Naive thymus-derived CD8-positive, alpha-beta T cell (primary cell): Measurements from ENCODE around the gene BEND5. TPM values are rescaled to one million over a fixed set of nuclear protein-coding genes. Genes with fewer than 3 reads are reported as not detected.
A peak's percentile ranks its signal among the peaks of the same experiment; 100 is the strongest.

Experiments used
- ATAC-seq, 2 donors: fragments of 150-1000 bp; cut with Tn5 transposase in 1 of 2; sonication (Bioruptor Pico), chemical (Tn5 transposase) in 1 of 2; 1 replicate in 1 of 2; 2 replicates in 1 of 2; pipeline ENCODE4 v1.10.0; 2021; ENCODE audit warnings: mild to moderate bottlenecking in 2 of 2, moderate library complexity in 2 of 2
- POLR2A ChIA-PET: fragments of 350-600 bp; sonication (Branson Sonifier 250); formaldehyde crosslinking; loops from one replicate; lab custom pipeline; 2021; ENCODE audit warnings: antibody characterized with exemption; lab: Charles Lee
- DNase-seq, 10 donors: peaks; one replicate each; pipeline versions ENCODE4 v3.0.0 to v3.0.0-alpha.2; 2020 to 2022
- H3K27ac Mint-ChIP-seq, 10 donors: one replicate each; pipeline ENCODE4 v1.8.0; 2020 to 2022; ENCODE audit warnings: mild to moderate bottlenecking in 10 of 10, mixed read lengths in 10 of 10, moderate library complexity in 4 of 10, inconsistent platforms in 1 of 10
- H3K27me3 Mint-ChIP-seq, 5 donors: one replicate each; pipeline ENCODE4 v1.8.0; 2021 to 2022; ENCODE audit warnings: mixed read lengths in 5 of 5
- H3K36me3 Mint-ChIP-seq, 3 donors: one replicate each; pipeline ENCODE4 v1.8.0; 2020 to 2022; ENCODE audit warnings: mixed read lengths in 3 of 3, mild to moderate bottlenecking in 2 of 3, inconsistent platforms in 1 of 3
- H3K4me1 Mint-ChIP-seq, 4 donors: one replicate each; pipeline ENCODE4 v1.8.0; 2021 to 2022; ENCODE audit warnings: mixed read lengths in 4 of 4
- H3K4me3 Mint-ChIP-seq, 10 donors: one replicate each; pipeline ENCODE4 v1.8.0; 2020 to 2022; ENCODE audit warnings: mild to moderate bottlenecking in 10 of 10, mixed read lengths in 10 of 10, moderate library complexity in 6 of 10, inconsistent platforms in 1 of 10
- H3K9me3 Mint-ChIP-seq, 9 donors: one replicate each; pipeline ENCODE4 v1.8.0; 2020 to 2022; ENCODE audit warnings: mixed read lengths in 9 of 9, mild to moderate bottlenecking in 3 of 9, inconsistent platforms in 1 of 9, moderate library complexity in 1 of 9
- polyA plus RNA-seq, 3 donors: library from polyadenylated mRNA; unstranded; fragments of 300-500 nt; fragmentation: Illumina TruSeq; gene quantifications; one replicate each; pipeline ENCODE4 v1.2.3, GENCODE V29; 2021
- total RNA-seq, 8 experiments: library from RNA in 2 of 8; stranded (reverse) in 2 of 8; gene quantifications; one replicate each; pipeline ENCODE4 v1.2.3 and lab custom pipeline; 2021 to 2026

The BEND5 gene
- total and polyA plus RNA-seq, 5 experiments from 2014 or later, result 7.2 to 13.6 (median 10.4) TPM

GRCh38 chr1:48684381-48684780 is 92.3 kb downstream of the BEND5 start:
- H3K4me3 Mint-ChIP-seq, result no peak overlapping the region
- ATAC-seq (no peak), DNase-seq (no peak)
- H3K36me3 Mint-ChIP-seq, result no peaks in the 10 kb centered on the region
- no peaks in the 10 kb centered on the region for H3K9me3 Mint-ChIP-seq
- POLR2A ChIA-PET, result no interaction called here
- no peak overlapping the region for H3K27ac Mint-ChIP-seq
- H3K27me3 Mint-ChIP-seq, result peaks cover 0 to 6% (median 0%) of the 10 kb centered on the region in 5 donors
- no peaks in the 10 kb centered on the region for H3K4me1 Mint-ChIP-seq

GRCh38 chr1:48683839-48684238 is 92.9 kb downstream of the BEND5 start:
- Mint-ChIP-seq H3K27ac (no peak overlapping the region), H3K4me1 (no peaks in the 10 kb centered on the region), H3K27me3 (peaks cover 0 to 6% (median 0%) of the 10 kb centered on the region in 5 donors), H3K9me3 (no peaks in the 10 kb centered on the region), H3K4me3 (no peak overlapping the region), H3K36me3 (no peaks in the 10 kb centered on the region)
- DNase-seq, result no peak
- POLR2A ChIA-PET, result no interaction called here
- no peak for ATAC-seq

DNA sequence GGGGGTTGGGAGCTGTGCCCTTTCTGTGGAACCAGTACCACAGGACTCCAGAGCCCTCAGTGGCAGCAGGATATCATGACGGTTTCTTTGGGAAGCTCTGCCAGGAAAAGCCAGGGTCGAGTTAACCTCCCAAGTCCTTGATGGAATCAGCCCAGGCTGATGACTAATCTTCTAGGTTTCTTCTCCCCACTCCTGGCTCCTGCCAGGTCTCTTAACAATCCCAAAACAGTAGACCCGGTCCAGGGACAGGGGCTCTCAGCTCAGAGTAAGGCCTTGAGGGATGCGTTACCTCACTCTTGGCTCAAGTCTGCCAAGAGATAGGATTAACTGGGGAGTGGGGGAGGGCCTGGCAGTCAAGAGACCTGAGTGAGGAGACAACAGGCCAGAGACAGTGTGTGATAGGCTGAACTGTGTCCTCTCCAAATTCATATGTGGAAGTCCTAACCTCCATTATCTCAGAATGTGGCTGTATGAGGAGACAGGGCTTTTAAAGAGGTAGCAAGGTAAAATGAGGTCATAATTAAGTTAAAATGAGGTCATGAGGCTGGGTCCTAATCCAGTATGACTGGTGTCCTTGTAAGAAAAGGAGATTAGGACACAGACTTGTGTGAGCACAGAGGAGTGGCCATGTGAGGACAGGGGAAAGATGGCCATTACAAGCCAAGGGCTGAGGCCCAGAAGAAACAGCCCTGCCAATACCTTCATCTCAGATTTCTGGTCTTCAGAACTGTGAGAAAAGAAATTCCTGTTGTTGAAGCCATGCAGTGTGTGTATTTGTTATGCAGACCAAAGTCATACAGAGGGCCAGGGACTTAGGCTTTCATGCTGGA is 95.0 kb downstream of the BEND5 start:
- H3K36me3 Mint-ChIP-seq, result no peaks in the 10 kb centered on the region
- POLR2A ChIA-PET, result no interaction called here
- no peak overlapping the region for H3K4me3 Mint-ChIP-seq
- ATAC-seq (no peak), DNase-seq (no peak)
- H3K27me3 Mint-ChIP-seq, result peaks cover 0 to 14% (median 4%) of the 10 kb centered on the region in 5 donors
- no peaks in the 10 kb centered on the region for H3K9me3 Mint-ChIP-seq
- H3K4me1 Mint-ChIP-seq, result peaks cover 0 to 2% (median 2%) of the 10 kb centered on the region in 4 donors
- H3K27ac Mint-ChIP-seq, result peak overlapping the region in 1 of 10 donors; percentile 22

DNA sequence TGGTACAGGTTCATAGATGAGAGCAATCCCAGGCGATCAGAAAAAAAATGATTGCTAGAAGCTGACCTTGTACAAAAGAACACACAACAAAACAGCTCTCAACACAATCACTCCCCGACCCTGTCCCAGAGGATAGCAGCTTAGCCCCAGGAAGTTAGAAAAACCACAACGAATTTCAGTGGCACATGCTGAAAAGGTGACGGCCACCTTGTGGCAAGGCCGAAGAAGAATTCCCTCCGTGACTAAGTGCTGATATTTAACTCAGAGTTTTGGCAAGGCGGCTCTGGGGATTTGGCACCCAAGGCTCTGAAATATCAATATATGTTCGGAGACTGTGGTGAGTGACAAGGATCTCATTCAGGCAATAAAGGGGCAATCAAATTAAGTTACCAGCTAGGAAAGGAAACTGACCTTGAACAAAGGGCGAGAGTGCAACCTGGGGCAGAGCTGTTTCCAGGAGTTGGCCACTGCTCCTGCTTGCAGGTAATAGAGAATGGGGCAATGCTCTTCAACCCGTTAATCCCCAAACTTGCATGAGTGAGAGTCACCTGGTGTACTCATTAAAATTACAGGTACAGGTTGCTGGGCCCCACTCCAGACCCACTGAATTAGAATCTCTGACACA is 96.2 kb downstream of the BEND5 start:
- no peak overlapping the region for H3K27ac Mint-ChIP-seq
- H3K4me1 Mint-ChIP-seq, result peaks cover 0 to 2% (median 2%) of the 10 kb centered on the region in 4 donors
- H3K9me3 Mint-ChIP-seq, result no peaks in the 10 kb centered on the region
- ATAC-seq (no peak), DNase-seq (no peak)
- H3K4me3 Mint-ChIP-seq, result no peak overlapping the region
- no peaks in the 10 kb centered on the region for H3K36me3 Mint-ChIP-seq
- peaks cover 0 to 14% (median 2%) of the 10 kb centered on the region in 5 donors for H3K27me3 Mint-ChIP-seq
- POLR2A ChIA-PET, result no interaction called here

- Mint-ChIP-seq H3K4me3 (no peak overlapping the region), H3K4me1 (peaks cover 0 to 2% (median 2%) of the 10 kb centered on the region in 4 donors), H3K36me3 (no peaks in the 10 kb centered on the region), H3K27me3 (peaks cover under 1 to 21% (median 8%) of the 10 kb centered on the region in 5 donors), H3K27ac (no peak overlapping the region), H3K9me3 (no peaks in the 10 kb centered on the region)
- POLR2A ChIA-PET, result no interaction called here
- DNase-seq (no peak), ATAC-seq (no peak)
These were observed 96.8 kb downstream of the BEND5 start for GRCh38 chr1:48679859-48680258.

- POLR2A ChIA-PET, result no interaction called here
- DNase-seq (no peak), ATAC-seq (no peak)
- H3K9me3 Mint-ChIP-seq, result no peaks in the 10 kb centered on the region
- H3K27ac Mint-ChIP-seq, result no peak overlapping the region
- peaks cover 0 to 2% (median 2%) of the 10 kb centered on the region in 4 donors for H3K4me1 Mint-ChIP-seq
- H3K27me3 Mint-ChIP-seq, result peaks cover 2 to 30% (median 17%) of the 10 kb centered on the region in 5 donors
- H3K36me3 Mint-ChIP-seq, result no peaks in the 10 kb centered on the region
- H3K4me3 Mint-ChIP-seq, result no peak overlapping the region
These were observed 97.8 kb downstream of the BEND5 start for GRCh38 chr1:48678710-48679505.
